ENCODE measurements around the gene TMEM134.

Gene TMEM134

DNA sequence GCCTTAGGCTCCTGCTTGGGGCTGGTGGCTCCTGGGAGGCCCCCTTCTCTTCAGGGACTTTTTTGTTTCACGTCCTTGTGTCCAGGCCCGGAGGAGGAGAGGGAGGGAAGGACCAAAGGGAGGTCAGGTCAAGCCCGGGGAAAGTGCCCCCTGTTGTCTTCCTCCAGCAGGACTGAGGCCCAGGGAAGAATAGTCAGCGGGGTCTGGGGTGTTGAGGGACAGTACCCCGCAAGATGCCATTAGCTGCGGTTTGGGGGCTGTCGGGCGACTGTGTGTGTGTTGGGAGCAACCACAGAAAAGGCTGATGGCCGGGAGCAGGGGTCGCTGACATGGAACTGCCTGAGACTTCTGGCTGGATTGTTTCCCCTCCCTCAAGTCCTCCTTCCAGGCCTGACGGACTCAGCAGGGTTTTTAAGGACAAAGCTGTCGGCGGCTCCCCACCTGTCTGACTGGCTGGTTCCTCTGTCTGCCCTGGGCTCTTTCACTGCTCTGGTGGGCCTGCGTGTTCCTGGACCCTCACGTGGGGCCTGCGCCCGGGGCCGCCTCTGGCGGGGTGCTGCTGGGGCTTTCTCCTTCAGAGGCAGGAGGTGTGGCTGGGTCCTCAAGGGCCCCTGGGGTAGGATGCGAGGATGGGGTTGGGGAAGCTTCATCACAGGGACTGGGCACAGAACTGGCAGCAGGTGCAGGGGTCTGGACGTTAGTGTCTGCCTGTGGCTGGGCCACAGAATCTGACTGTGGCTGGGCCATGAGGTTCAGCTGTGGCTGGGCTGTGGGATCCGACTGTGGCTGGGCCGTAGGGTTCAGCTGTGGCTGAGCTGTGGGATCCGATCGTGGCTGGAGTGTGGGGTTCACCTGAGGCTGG is 18.0 kb downstream of the TMEM134 start:
- TF ChIP-seq, protein P1, sequence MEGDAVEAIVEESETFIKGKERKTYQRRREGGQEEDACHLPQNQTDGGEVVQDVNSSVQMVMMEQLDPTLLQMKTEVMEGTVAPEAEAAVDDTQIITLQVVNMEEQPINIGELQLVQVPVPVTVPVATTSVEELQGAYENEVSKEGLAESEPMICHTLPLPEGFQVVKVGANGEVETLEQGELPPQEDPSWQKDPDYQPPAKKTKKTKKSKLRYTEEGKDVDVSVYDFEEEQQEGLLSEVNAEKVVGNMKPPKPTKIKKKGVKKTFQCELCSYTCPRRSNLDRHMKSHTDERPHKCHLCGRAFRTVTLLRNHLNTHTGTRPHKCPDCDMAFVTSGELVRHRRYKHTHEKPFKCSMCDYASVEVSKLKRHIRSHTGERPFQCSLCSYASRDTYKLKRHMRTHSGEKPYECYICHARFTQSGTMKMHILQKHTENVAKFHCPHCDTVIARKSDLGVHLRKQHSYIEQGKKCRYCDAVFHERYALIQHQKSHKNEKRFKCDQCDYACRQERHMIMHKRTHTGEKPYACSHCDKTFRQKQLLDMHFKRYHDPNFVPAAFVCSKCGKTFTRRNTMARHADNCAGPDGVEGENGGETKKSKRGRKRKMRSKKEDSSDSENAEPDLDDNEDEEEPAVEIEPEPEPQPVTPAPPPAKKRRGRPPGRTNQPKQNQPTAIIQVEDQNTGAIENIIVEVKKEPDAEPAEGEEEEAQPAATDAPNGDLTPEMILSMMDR (IDR thresholded peaks at IDR 0.05; ENCODE audit: extremely low read depth, insufficient read depth, missing control alignments) = no peak
- DNase-seq (ENCODE audit: low spot score) = no peak
- in situ Hi-C loops (cut with MboI; ENCODE audit: low pct_unique_long_range_greater_than_20kb, low sequenced_read_pairs, unreplicated experiment) = no loop called here

DNA sequence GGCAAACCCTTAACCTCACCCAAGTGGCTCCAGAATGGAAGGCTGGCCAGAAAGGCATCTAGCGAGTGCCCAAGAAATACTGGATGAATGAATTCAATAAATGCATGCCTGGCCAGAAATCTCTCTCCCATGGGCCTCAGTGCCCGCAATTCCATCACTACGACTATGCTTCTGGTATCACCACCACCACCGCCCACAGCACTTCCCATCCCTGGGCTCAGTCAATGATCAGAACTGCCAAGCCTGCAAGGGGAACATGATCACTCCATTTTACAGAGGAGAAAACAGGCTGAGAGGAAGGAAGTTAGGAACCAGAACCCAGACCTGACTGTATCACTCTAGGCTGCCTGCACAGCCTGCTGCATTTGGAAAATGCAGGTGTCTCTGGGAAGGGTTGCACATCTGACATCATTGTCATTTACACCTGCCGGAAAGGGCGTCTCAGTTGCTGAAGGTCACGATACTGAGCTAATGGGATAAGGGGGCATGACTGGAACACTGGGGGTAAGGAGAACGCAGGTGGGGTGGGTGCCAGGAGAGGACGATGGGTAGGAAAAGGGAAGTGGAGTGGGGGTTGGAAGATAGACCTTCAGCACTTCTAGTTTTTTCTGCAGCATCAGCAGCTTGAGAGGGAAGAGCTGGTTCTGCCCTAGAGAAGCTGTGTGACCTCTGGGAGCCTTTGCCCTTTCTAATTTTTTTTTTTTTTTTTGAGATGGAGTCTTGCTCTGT is 19.8 kb downstream of the TMEM134 start:
- DNase-seq (ENCODE audit: low spot score) = no peak
- TF ChIP-seq, protein P1 (IDR thresholded peaks at IDR 0.05; ENCODE audit: extremely low read depth, insufficient read depth, missing control alignments) = no peak
- in situ Hi-C loops (cut with MboI; ENCODE audit: low pct_unique_long_range_greater_than_20kb, low sequenced_read_pairs, unreplicated experiment) = no loop called here

DNA sequence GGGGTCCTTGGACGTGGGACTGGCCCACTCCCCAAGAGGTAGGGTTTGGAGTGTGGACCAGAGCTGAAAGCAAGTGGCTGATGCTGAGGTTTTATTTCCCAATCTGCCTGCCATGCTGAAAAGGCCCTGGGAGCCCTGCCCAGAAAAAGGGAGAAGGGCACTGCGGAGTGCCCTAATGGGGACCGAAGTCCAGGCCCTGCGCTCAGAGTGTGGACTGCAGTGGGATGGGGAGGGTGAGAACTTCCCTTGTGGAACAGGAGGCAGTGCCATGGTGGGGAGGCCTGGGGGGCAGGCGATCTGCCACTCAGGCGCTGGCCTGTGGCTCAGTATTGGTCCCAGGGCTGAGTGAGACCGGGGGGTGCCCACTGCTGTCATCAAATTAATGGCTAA is 20.8 kb downstream of the TMEM134 start:
- in situ Hi-C loops (cut with MboI; ENCODE audit: low pct_unique_long_range_greater_than_20kb, low sequenced_read_pairs, unreplicated experiment) = no loop called here
- DNase-seq (ENCODE audit: low spot score) = no peak
- TF ChIP-seq, protein P1 (IDR thresholded peaks at IDR 0.05; ENCODE audit: extremely low read depth, insufficient read depth, missing control alignments) = no peak

DNA sequence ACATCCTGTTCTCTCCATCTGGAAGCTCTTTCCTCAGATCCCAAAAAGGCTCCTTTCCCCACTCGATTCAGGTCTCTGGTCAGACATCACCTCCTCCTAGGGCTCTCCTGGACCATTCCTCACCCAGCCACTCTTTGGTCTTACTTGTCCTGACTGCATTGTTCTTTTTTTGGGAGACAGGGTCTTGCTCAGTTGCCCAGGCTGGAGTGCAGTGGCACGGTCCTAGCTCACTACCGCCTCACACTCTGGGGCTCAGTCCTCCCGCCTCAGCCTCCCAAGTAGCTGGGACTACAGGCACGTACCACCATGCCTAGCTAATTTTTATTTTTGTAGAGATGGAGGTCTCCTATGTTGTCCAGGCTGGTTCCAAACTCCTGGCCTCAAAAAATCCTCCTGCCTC is 23.5 kb downstream of the TMEM134 start:
- TF ChIP-seq, protein P1 (IDR thresholded peaks at IDR 0.05; ENCODE audit: extremely low read depth, insufficient read depth, missing control alignments) = no peak
- in situ Hi-C loops (cut with MboI; ENCODE audit: low pct_unique_long_range_greater_than_20kb, low sequenced_read_pairs, unreplicated experiment) = no loop called here
- no peak for DNase-seq (ENCODE audit: low spot score)

DNA sequence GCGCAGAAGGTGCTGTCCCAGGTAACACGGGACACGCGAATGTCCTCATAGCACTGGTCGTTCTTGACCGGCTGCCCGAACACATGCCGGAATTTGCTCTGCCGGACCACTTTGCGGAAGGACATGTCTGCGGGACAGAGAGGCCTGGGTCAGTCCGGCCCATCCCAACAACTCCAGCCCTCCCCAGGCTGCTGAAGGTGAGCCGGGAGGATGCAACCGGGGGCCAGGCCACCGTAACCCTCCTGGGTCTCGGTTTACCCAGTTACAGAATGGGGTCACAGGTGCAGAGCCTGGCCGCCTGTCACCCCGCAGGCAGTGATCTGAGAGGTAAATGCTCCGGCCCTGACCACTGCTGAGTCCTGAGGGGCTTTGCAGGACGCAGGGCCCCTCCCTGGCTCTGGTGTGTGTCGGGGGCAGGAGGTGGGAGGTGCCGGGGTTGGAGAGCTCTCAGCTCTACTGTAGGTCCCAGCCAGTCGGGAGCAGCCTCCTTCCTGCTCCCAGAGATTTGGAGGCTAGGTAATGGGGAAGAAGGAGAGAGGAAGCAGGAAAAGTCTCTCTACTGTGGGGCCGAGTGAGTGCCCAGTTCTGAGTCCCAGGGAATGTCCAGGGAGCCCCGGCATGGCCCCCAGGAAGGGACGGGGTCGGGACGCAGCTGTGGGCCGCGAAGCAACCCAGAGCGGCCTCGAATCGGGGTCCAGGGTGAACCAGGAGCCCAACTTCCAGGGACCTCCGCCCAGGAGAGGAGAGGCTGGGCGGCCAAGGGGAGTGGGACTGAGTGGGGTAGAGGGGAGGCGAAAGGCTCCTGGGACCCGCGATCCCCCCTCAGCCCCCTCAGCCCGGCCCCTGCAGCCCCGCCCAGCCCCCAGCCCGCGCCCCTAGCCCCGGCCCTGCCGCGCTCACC is 26.3 kb downstream of the TMEM134 start:
- no peak for DNase-seq (ENCODE audit: low spot score)
- TF ChIP-seq, protein P1 (IDR thresholded peaks at IDR 0.05; ENCODE audit: extremely low read depth, insufficient read depth, missing control alignments) = no peak
- in situ Hi-C loops (cut with MboI; ENCODE audit: low pct_unique_long_range_greater_than_20kb, low sequenced_read_pairs, unreplicated experiment) = no loop called here

DNA sequence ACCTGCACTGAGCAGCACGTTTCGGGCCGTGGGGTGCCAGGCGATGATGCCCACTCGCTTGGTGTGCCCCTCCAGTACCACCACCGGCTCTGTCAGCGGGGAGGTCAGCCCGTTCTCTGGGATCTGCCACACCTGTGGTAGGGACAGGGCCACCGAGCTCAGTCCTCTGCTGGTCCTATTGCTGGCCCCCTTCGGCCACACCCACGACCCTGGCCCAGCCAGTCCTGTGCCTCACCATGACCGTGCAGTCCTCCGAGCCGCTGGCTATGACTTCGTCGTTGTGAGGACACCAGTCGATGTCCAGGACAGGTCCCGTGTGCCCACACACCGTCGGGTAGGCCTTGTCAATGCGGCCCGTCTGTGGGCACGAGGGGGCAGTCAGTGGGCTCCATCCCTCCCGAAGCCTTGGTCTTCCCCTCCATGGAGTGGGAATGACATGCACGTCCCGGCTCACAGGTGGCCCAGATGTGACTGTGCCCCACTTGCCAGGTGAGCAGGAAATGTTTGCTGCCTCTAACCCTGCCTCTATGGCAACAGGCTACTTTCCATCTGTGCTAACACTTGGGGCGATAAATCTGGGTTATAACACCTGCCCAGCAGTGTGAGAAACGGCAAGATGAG is 27.2 kb downstream of the TMEM134 start:
- TF ChIP-seq, protein P1 (IDR thresholded peaks at IDR 0.05; ENCODE audit: extremely low read depth, insufficient read depth, missing control alignments) = no peak
- in situ Hi-C loops (cut with MboI; ENCODE audit: low pct_unique_long_range_greater_than_20kb, low sequenced_read_pairs, unreplicated experiment) = no loop called here
- DNase-seq (ENCODE audit: low spot score) = no peak
